ENCODE results near the gene CARMIL1. TPM values are rescaled to one million over a fixed set of nuclear protein-coding genes. Genes with fewer than 3 reads are reported as not detected.
A peak's percentile ranks its signal among the peaks of the same experiment; 100 is the strongest.

Gene CARMIL1
- total and polyA plus RNA-seq, 2 donors from 2014 or later, result 22.3 to 51.1 TPM

GRCh38 chr6:25536781-25537180, 257.6 kb downstream of the CARMIL1 start:
- Histone ChIP-seq H3K36me3 (ENCODE audit: control insufficient read depth in 2 of 3, insufficient read depth in 3 of 3, low read length in 3 of 3) (no peaks in the 10 kb centered on the region), H3K27ac (ENCODE audit: low read depth in 2 of 2, low read length in 2 of 2) (no peak overlapping the region), H3K9me3 (ENCODE audit: control insufficient read depth in 2 of 3, insufficient read depth in 1 of 3, low read length in 3 of 3) (no peaks in the 10 kb centered on the region), H3K4me3 (ENCODE audit: low read length in 3 of 3) (no peak overlapping the region), H3K9ac (ENCODE audit: low read length in 3 of 3) (no peak overlapping the region), H3K27me3 (ENCODE audit: control insufficient read depth, insufficient read depth, low read length) (no peaks in the 10 kb centered on the region), H3K4me1 (ENCODE audit: control insufficient read depth in 2 of 3, insufficient read depth in 2 of 3, low read depth in 1 of 3, low read length in 3 of 3) (no peaks in the 10 kb centered on the region)
- DNase-seq (no peak), FAIRE-seq (no peak)
- intact Hi-C loops (cut with DNase I), result no loop called here
- no peak for TF ChIP-seq CTCF (IDR thresholded peaks at IDR 0.05; ENCODE audit: borderline replicate concordance, extremely low read depth, insufficient read depth)

DNA sequence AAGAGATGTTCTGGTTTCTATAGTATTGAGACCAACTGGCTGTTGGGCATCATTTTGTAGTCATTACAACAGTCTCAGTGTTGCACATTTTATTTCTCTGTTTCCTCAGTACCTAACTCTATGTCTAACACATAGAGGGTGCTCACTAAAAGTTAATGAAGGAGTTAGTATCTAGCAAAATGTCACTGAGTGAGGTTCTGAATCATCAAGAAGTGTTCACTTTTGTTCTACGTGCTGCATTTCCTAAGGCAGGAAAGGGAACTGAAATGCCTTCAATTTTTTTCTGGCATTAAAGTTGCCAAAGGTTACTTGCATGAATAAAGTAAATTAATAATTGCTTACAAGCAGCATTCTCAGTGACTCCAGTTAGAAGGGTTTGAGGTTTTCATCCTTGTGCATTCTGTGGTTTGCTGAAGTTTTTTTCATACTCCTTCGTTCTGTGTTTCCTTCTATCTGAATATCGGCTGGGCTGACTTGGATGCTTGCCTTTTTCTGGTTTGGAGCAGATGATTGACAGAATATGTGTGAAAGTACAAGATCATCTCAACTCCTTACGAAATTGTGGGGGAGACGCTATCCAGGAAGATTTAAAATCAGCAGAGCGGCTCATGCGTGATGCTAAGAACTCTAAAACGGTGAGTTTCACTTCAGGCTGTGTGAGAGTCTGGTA, 258.3 kb downstream of the CARMIL1 start:
- DNase-seq, result peak in 2 of 5 donors; percentile 15 to 39
- Histone ChIP-seq H3K4me1 (ENCODE audit: control insufficient read depth in 2 of 3, insufficient read depth in 2 of 3, low read depth in 1 of 3, low read length in 3 of 3) (no peaks in the 10 kb centered on the region), H3K27ac (ENCODE audit: low read depth in 2 of 2, low read length in 2 of 2) (no peak overlapping the region), H3K27me3 (ENCODE audit: control insufficient read depth, insufficient read depth, low read length) (no peaks in the 10 kb centered on the region), H3K9ac (ENCODE audit: low read length in 3 of 3) (no peak overlapping the region), H3K9me3 (ENCODE audit: control insufficient read depth in 2 of 3, insufficient read depth in 1 of 3, low read length in 3 of 3) (no peaks in the 10 kb centered on the region), H3K36me3 (ENCODE audit: control insufficient read depth in 2 of 3, insufficient read depth in 3 of 3, low read length in 3 of 3) (no peaks in the 10 kb centered on the region), H3K4me3 (ENCODE audit: low read length in 3 of 3) (peak overlapping the region in 1 of 3 donors; percentile 29)
- intact Hi-C loops (cut with DNase I), result no loop called here
- no peak for FAIRE-seq
- no peak for TF ChIP-seq CTCF (IDR thresholded peaks at IDR 0.05; ENCODE audit: borderline replicate concordance, extremely low read depth, insufficient read depth)

DNA sequence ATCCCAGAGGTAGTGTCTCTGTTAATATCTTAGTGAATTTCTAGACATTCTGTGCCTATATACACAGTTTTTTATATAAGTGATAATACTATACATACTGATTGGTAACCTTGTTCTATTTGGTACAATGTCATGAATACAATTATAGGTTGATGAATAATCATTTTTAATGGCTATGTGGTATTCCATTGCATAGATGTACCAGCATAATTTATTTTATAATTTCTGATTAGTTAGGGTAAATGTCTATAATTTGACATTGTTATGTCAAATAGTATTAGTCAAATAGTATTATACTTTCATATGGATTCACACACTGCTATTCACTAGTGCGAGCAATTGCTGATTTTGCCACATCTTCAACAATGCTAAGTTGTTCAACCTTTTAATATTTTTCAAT, 262.1 kb downstream of the CARMIL1 start:
- Histone ChIP-seq H3K9ac (ENCODE audit: low read length in 3 of 3) (no peak overlapping the region), H3K4me3 (ENCODE audit: low read length in 3 of 3) (no peak overlapping the region), H3K27ac (ENCODE audit: low read depth in 2 of 2, low read length in 2 of 2) (no peak overlapping the region), H3K36me3 (ENCODE audit: control insufficient read depth in 2 of 3, insufficient read depth in 3 of 3, low read length in 3 of 3) (no peaks in the 10 kb centered on the region), H3K9me3 (ENCODE audit: control insufficient read depth in 2 of 3, insufficient read depth in 1 of 3, low read length in 3 of 3) (no peaks in the 10 kb centered on the region), H3K4me1 (ENCODE audit: control insufficient read depth in 2 of 3, insufficient read depth in 2 of 3, low read depth in 1 of 3, low read length in 3 of 3) (no peaks in the 10 kb centered on the region), H3K27me3 (ENCODE audit: control insufficient read depth, insufficient read depth, low read length) (no peaks in the 10 kb centered on the region)
- FAIRE-seq, result no peak
- DNase-seq, result no peak
- no peak for TF ChIP-seq CTCF (IDR thresholded peaks at IDR 0.05; ENCODE audit: borderline replicate concordance, extremely low read depth, insufficient read depth)
- intact Hi-C loops (cut with DNase I), result no loop called here

Data from kidney (tissue), 14 donors.